Measurements from ENCODE around the gene PBXIP1.
A peak's percentile ranks its signal among the peaks of the same experiment; 100 is the strongest.
"Not testable (repeated sequence)": the region's sequence is repeated elsewhere in the genome, so short reads cannot be mapped to it uniquely, and the experiment has no call there.

Gene PBXIP1

DNA sequence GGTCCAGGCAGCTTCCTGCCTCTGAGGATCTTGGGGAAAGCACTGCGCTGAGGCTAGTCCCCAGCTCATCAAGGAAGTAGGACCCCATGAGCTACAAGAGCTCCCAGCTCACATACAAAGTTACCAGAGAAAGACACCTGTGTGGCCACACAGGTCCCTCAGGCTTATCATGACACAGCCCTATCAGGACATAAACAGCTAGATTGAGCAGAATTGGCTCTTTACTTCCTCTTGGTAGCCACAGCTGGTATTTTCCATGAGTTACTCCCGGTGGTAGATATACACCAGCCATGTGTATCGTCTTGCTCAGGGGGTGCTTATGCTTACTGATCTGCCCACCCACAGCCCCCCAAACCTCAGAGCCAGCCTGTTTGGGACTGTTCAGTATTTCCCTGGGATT lies 38.7 kb upstream of the PBXIP1 start:
- no peak for DNase-seq

GRCh38 chr1:154994269-154994587 lies 38.3 kb upstream of the PBXIP1 start:
- DNase-seq: no peak

DNA sequence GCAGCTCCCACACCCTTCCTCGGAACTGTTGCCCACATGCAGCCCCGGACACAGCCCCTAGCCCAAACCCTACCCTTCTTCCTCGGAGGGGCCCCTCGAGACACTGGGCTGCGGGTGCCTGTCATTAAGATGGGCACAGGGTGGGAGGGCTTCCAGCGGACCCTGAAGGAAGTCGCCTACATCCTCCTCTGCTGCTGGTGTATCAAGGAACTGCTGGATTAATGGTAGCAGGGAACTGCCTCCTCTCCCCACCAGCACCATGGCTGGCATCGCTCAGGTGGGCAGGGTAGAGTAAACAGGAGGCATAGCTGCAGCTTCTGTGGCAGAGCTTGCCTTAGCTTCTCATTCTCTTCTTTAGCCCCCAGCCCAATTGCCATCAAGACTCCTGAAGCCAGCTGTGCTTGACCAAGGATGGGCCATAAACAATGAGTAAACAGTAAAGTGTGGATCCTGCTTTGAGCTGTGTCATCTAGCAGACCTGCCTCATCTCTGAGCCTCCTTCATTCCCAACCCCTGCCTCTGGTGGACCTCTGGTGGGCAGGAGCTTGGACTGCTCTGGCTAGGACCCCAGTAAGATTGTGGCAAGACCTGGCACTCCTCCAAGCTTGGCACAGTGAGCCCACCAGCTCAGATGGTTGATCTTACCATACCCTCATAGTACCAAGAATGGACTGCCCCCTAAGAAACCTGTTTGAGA lies 37.8 kb upstream of the PBXIP1 start, which contains the start of gene LENEP:
Gene LENEP (plus strand): TSS at position 15 of the 697 bp plus-strand sequence. CDS start 22 bp downstream, at position 37.
- no peak for DNase-seq

DNA sequence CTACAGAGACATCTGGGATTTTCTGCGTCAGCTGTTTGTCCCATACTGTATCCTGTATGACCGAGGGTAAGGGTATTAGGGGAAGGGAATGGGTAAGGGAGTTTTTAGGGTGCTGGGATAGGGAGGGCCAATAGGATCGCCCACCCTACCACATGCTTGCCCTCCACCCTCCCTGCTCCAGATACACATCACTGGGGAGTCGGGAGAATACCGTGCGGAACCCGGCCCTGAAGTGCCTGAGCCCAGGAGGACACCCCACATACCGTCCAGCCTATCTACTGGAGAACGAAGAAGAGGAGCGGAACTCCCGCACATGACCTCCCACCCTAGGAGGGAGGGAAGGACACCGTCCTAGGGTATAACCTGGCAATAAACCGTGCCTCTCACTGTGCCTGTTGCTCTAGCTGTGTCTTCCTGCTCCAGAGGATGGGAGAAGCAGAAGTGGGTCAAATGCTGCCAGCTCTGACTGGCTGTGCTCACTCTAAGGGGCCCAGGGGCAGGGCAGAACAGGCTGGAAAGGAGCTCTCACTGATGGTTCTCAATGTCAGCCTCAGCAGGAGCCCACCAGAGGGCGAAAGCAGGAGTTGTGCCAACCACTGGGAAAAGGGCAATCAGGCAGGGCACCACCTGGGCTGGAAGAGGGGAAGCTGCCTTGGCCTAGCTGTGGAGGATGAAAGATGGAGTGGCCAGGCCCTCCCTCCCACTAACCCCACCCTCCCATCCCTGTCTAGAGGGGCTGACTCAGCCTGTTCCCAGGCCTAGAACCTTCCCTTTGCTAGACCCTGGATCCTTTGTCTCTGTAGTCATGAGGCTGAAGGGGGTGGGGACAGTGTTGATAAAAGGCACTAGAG lies 37.0 kb upstream of the PBXIP1 start:
- DNase-seq: no peak

GRCh38 chr1:154990276-154990675 lies 34.4 kb upstream of the PBXIP1 start:
- DNase-seq: no peak

DNA sequence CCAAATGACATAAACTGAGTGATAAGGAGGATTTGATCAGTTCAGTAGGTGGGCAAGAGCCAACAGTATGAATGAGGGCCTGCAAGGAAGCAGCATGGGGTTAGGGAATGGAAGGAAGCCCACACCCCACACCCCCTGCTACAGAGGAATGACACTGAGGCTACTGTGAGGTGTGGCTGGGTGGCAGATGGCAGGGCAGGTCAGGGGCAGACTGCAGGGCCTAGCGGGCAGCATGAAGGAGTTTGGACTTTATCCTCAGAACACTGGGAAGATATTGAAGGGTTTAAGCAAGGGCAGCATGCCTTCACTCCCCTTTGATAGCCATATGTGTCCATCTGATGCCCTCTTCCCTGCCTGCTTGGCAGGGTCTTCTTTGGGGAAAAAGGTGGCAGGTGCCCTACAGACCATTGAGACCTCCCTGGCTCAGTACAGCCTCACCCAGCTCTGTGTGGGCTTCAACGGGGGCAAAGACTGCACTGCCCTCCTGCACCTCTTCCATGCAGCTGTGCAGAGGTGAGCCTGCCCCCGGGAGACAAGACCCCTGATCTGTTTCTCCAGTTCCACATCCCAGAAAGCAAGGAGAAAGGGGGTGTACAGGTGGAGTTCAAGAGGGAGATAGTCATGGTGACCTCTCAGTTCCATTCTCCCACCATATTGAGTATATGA lies 33.4 kb upstream of the PBXIP1 start:
- DNase-seq: no peak

GRCh38 chr1:154988058-154988954 lies 32.4 kb upstream of the PBXIP1 start:
- DNase-seq: no peak

GRCh38 chr1:154987326-154987725 lies 31.4 kb upstream of the PBXIP1 start:
- no peak for DNase-seq

- not testable (repeated sequence) for DNase-seq
Measured at GRCh38 chr1:154986736-154987135, 30.8 kb upstream of the PBXIP1 start.

DNA sequence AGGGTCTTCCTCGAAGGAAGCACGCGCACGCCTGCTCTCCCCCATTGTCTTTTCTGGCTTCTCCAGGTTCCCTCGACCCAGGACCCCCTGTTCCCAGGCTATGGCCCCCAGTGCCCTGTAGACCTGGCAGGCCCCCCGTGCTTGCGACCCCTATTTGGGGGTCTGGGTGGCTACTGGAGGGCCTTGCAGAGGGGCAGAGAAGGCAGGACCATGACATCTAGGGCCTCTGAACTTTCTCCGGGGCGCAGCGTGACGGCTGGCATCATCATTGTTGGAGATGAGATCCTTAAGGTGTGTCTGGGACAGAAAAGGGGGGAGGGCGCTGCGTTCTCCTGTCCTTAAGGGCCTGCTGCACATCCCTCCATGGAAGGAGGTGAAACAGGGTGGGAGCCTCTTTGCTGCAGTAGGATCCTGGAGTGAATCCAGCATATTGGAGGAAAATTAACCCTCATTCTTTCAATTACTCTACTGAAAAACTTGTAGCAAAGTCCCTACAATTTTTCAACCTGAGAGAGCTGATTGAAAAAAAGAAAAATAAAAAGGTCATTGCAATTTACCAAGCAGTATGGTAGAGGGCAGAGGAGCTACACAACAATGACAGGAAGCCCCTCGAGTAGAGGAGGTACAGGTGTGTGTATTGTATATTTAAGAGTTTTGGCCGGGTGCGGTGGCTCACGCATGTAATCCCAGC lies 28.0 kb upstream of the PBXIP1 start:
- DNase-seq: no peak

GRCh38 chr1:154982897-154983648 lies 27.2 kb upstream of the PBXIP1 start, which contains the start of gene FLAD1:
FLAD1 (plus strand) TSS chr1:154983344; CDS start chr1:154983695, 351 bp downstream.
- DNase-seq: peak; percentile 95

GRCh38 chr1:154982341-154982740 lies 26.4 kb upstream of the PBXIP1 start:
- no peak for DNase-seq

DNA sequence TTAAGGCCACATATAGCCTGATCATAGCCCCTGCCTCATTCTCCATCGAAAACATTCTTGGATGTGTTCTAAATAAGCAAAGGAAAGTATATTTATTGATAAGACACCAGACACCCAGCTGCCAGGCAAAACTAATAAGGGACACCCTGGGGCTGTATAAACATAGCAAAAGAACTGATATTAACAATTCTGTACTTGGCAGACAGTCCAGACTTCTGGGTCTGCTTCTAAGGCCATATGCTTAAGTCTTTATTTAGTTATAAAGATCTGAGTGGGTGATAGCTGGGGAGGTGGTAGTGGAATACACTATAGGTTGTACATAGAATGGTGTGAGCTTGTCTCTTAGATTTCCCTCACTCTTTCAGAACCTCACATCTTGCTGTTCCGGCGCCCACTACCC lies 22.5 kb upstream of the PBXIP1 start:
- DNase-seq: no peak

DNA sequence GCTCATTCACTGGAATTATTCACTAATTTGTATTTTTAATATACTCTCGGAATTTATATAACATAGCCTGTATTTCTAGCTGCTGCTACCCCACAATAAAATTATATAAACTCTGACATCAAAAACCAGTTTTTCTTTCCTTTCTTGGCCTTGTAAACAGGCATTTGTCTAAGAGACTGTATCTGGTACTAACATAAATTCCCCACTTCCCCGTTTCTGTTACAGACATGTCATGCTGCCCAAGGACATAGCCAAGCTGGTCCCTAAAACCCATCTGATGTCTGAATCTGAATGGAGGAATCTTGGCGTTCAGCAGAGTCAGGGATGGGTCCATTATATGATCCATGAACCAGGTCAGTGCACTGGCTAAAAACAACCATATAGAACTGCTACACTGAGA lies 21.9 kb upstream of the PBXIP1 start:
- not testable (repeated sequence) for DNase-seq

GRCh38 chr1:154975409-154976059 lies 19.6 kb upstream of the PBXIP1 start:
- DNase-seq: peak; percentile 65

DNA sequence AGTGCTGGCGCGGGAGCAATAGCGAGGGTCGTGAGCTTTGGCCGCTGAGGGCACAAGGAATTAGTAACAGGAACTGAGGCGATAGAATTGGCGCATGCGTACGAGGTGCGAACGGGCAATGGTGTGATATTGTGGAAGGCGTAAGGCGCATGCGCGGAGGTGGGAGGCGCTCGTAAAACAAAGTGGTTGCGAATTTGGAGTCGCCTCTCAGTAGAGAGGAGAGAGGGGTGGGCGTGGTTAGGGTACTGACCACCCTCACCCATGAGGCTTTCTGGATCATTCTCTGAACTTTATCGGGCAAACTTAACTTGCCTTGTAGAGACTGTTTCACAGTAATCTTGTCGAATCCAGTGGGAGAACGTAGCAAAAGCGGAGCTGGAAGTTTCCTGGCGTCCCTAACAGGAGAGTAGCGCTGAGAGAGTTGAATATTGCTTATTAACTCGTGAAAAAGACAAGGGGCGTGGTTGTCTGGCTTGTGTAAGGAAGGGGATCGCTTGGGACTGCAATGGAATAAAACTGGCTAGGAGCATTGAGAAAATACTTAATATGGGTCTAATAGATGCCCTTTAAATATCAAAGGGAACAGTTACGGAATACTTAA lies 19.0 kb upstream of the PBXIP1 start:
- peak; percentile 92 for DNase-seq

DNA sequence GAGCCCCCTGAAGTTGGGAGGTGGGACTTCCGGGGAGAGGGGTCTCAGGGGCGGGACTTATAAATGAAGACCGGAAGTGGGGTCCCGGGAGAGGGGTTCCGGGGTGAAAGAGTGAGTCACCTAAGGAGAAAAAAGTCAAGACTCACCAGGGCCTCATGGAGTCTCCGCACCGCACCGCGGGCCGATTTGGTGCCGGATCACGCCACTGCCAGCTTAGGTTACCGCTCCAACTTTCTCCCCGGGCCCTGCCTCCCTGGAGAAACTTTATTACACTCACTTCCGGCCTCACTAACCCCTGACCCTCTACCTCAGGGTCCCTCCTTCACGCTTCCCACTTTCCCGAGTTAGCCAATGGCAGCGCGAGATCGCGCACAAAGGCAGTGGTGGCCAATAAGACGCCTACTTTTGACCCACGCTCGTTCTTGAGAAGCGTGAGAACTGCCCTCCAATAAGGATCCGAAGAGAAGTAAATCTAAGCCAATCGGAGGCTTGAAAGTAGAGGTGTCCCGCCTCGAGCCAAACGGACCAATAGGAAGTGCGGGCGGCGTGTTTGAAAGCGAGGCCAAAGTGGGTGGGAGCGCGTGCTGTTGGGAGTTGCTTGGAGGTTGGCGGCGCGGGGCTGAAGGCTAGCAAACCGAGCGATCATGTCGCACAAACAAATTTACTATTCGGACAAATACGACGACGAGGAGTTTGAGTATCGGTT lies 18.4 kb upstream of the PBXIP1 start, which contains the start of gene CKS1B:
Gene CKS1B (plus strand): TSS at position 580 of the 706 bp plus-strand sequence. CDS start 65 bp downstream, at position 645.
- DNase-seq: peak; percentile 91

DNA sequence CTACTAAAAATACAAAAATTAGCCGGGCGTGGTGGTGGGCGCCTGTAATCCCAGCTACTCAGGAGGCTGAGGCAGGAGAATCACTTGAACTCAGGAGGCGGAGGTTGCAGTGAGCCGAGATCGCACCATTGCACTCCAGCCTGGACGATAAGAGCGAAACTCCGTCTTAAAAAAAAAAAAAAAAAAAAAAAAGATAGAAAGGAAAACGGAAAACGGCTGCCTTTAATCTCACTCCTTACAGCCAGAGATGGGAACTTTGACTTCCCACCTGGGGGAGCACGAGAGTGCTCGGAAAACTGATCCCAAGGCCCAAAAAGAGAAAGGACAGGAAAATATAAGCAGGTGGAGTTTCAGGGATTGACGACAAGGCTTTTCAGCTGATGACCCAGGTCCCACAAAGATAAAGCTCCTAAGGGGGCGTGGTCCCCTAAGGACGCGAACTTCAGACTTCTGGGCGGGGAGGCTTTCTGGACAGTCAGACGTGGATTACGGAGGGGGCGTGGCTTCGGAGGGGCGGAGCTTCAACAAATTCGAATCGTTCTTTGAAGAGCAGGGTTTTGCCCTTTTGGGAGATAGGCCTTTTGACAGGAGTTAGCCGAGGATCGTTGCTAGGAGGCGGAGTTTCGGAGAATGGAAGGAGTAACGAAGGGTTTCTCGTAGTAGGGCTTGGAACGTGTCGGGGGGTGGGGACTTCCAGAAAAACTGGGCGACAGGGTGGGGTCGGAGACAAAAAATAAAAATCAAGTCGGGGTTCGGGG lies 17.6 kb upstream of the PBXIP1 start:
- DNase-seq: peak; percentile 94

Data from activated CD4-positive, CD25-positive, alpha-beta regulatory T cell treated with anti-CD3 and anti-CD28 coated beads, Interleukin-2, amount 50 U/mL, for 72 hours (primary cell).